ENCODE measurements around the gene CA10.

CA10 gene

GRCh38 chr17:51751072-51751471 lies 407.4 kb downstream of the CA10 start:
- no peak overlapping the region for H3K4me3 ChIP-seq (ENCODE audit: low read length)

DNA sequence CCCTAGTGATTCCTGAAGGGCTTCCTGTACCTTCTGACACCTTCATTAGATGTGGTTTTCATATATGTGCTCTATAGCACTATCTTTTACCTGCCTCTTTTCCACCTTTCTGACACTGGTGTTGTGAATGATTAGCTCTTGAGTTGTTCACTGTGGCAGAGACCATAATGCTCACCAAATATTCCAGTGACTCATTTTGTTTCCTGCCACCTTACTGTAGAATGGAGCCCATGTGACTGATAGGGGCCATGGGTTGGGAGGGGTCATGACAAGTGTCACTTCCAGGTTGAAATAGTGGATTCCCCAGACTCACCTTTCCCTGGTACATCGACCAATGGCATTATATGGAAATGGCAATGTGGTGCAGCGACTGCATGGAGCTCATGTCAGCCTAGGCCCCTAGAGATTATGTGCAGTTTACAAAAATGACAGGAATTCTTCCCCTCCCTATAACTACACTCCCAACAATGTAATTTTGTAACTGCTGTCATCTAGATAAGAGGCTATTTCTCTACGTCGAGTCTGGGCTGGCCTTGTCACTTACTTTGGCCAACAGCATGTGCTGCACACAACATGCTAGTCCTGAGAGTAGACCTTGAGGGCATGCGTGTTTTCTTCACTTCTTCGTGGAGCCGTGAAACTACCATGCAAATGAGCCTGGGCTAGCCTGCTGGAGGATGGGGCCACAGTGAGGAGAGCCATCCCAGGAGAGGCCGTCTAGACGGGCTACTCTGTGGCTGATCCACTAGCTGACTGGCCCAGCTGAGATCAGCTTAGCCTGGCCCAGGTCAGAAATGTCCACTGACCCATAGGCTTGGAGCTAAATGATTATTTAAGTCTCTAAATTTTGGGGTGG lies 409.5 kb downstream of the CA10 start:
- DNase-seq (ENCODE audit: low read depth, low spot score), result no peak
- no peak overlapping the region for H3K4me3 ChIP-seq (ENCODE audit: low read length)

More at GRCh38 chr17:51751072-51751471, 407.4 kb downstream of the CA10 start:
- no peak for DNase-seq (ENCODE audit: low read depth, low spot score)

GRCh38 chr17:51746421-51746820 lies 412.1 kb downstream of the CA10 start:
- DNase-seq (ENCODE audit: low read depth, low spot score), result no peak
- H3K4me3 ChIP-seq (ENCODE audit: low read length), result no peak overlapping the region

DNA sequence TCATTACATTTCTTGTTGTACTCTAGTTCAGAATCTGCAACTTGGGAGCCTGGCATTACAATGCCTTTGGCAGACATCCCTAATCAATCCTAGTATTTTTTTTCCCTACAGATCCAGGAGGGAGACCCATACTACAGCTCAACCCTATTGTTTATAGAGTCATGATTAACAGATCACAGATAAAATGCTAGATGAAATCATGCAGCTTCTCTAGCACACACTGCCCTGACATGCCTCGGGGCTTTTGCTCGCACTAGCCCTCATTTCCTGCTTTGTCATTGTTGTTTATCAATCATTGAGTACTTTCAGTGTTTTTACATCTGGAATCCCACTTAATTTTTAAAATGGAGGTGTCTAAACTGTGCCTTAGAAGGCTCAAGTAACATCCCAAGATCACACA lies 412.5 kb downstream of the CA10 start:
- no peak for DNase-seq (ENCODE audit: low read depth, low spot score)
- no peak overlapping the region for H3K4me3 ChIP-seq (ENCODE audit: low read length)

- DNase-seq (ENCODE audit: low read depth, low spot score), result no peak
- no peak overlapping the region for H3K4me3 ChIP-seq (ENCODE audit: low read length)
These were observed 415.0 kb downstream of the CA10 start for GRCh38 chr17:51743477-51743876.

GRCh38 chr17:51742571-51742970 lies 415.9 kb downstream of the CA10 start:
- no peak for DNase-seq (ENCODE audit: low read depth, low spot score)
- no peak overlapping the region for H3K4me3 ChIP-seq (ENCODE audit: low read length)

DNA sequence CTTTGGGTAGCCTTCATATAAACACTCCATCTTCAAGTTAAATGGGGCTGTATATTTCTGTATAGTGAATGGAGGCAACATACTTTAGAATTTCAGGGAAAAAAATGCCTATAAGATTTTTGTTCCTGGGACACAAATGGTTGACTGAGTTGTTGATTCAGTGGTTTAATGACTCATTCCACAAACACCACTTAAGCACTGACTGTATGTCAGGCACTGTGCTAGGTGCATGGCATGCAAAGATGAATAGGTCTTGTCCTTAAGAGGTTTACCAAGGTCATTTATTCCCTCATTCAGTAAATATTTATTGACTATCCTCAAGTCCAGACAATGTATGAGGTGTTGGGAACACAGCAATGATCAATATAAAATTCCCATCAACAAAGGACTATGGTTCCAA lies 417.1 kb downstream of the CA10 start:
- H3K4me3 ChIP-seq (ENCODE audit: low read length), result no peak overlapping the region
- DNase-seq (ENCODE audit: low read depth, low spot score), result no peak

- H3K4me3 ChIP-seq (ENCODE audit: low read length), result no peak overlapping the region
- no peak for DNase-seq (ENCODE audit: low read depth, low spot score)
These were observed 418.0 kb downstream of the CA10 start for GRCh38 chr17:51740531-51740930.

- no peak for DNase-seq (ENCODE audit: low read depth, low spot score)
- H3K4me3 ChIP-seq (ENCODE audit: low read length), result no peak overlapping the region
These were observed 419.1 kb downstream of the CA10 start for GRCh38 chr17:51739245-51739886.

DNA sequence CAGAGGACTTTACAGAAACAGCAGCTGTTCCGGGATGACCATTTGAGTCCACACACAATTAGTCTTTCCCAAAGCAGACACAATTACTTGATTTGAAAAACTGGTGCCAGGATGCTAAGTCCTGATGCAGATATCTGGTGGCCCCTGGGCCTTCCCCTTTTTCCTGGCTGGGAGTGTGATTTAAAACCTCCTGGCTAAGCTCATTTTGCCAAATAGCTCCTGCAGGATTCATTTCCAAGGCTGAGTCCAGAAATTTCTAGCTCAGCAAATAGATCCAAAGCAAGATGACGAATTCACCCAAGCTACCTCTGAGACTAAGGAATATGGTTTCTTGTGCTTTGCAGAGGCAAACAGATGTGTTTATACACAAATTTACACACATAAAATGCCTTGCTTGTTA lies 422.2 kb downstream of the CA10 start:
- no peak overlapping the region for H3K4me3 ChIP-seq (ENCODE audit: low read length)
- DNase-seq (ENCODE audit: low read depth, low spot score), result no peak

GRCh38 chr17:51734976-51735375 lies 423.5 kb downstream of the CA10 start:
- no peak for DNase-seq (ENCODE audit: low read depth, low spot score)
- H3K4me3 ChIP-seq (ENCODE audit: low read length), result no peak overlapping the region

GRCh38 chr17:51734462-51734861 lies 424.1 kb downstream of the CA10 start:
- peak; percentile 5 for DNase-seq (ENCODE audit: low read depth, low spot score)
- H3K4me3 ChIP-seq (ENCODE audit: low read length), result no peak overlapping the region

DNA sequence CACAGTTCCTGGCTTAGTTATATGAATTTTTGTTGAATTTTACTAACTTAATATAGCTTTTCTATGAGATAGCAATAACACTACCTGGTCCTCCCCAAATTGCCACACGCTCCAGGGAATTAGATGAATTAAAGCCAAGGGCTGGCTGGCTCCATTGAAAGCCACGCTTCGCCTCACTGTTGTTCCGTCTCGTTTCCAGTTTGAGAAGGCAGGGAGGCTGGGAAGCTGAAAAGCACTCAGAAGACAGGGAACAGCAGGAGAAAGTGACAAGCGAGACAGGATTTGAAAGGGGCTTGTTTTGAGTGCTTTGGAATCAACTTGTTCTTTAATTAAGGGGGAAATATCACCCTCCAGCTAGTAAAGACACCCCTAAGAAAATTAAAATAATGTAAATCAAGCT lies 425.3 kb downstream of the CA10 start:
- no peak overlapping the region for H3K4me3 ChIP-seq (ENCODE audit: low read length)
- DNase-seq (ENCODE audit: low read depth, low spot score), result no peak

GRCh38 chr17:51731941-51732722 lies 426.4 kb downstream of the CA10 start:
- no peak for DNase-seq (ENCODE audit: low read depth, low spot score)
- no peak overlapping the region for H3K4me3 ChIP-seq (ENCODE audit: low read length)

DNA sequence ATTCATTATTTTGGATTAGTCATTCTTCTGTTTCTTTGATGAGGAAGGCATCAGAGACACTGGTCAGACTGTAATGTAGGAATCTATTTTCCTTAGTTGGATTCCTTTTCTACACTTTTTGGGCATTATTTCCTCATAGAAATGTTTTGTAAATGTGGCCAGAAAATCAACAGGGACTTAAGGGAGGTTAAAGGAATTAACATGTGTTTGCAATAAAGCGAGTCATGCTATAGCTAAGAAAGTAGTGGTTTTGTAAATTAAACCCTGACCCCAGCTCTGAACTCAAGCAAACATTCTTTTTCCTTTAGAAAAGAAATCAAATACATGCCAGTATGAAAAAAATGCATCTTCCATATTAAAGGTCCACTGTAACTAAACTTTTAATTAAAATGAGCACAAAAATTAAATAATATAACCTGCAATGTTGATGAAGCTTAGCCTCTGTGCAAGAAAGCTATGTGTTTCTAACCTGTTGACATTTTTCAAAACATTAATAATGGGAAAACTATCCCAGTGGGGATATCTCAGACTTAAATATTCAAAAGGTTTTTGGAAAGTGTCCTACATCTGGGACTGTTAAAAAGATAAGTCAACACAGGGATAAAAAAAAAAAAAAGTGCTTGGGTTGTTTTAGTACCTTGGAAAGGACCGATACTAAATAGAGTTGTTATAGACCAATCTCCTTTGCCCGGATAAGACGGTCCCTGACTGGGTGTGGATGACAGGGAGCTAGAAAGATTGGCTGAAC lies 428.0 kb downstream of the CA10 start:
- no peak for DNase-seq (ENCODE audit: low read depth, low spot score)
- H3K4me3 ChIP-seq (ENCODE audit: low read length), result no peak overlapping the region

GRCh38 chr17:51725185-51725584 lies 433.3 kb downstream of the CA10 start:
- no peak overlapping the region for H3K4me3 ChIP-seq (ENCODE audit: low read length)

DNA sequence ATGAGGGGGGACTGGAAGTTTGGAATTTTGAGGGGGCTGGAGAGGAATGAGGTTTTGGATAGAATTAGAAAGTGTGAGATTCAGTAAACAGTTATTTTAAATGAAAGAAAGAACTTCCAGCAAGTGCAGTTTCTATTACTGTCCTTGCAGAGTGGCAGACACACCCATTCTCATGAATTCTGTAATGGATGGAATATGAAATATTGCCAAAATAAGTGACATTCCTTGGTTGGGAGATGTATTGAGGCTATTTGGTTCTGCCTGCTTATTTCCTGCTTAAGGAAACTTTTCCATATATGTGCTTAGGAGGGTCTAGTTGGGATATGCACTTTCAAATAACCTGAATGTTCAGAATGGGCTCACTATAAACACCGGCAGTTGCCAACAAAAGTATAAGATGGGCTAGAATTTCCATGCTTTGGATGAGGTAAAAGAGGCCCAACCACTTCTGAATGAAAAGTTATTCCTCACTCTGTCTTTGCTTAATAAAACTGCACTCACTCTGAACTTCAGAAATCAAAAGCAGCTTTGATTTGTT lies 434.4 kb downstream of the CA10 start:
- no peak overlapping the region for H3K4me3 ChIP-seq (ENCODE audit: low read length)
- no peak for DNase-seq (ENCODE audit: low read depth, low spot score)

More at GRCh38 chr17:51725185-51725584, 433.3 kb downstream of the CA10 start:
- no peak for DNase-seq (ENCODE audit: low read depth, low spot score)

DNA sequence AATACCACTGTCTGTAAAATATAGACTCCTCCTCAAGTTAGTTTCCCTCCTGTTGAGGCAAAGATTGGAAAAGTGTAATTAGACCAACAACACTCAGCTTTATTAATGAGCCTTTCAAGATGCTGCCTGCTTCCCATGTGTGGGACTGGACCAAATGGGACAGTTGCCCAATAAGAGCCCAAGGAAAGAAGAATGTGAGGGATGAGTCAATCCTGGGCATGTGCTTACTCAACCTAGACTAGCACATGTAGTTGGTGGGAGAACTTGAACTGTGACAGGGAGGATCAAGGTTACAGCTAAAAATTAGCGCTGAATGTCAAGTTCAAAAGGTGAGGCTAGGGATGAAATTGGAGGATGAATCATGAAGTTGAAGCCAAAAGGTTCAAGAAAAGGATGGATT lies 435.5 kb downstream of the CA10 start:
- no peak overlapping the region for H3K4me3 ChIP-seq (ENCODE audit: low read length)
- no peak for DNase-seq (ENCODE audit: low read depth, low spot score)

DNA sequence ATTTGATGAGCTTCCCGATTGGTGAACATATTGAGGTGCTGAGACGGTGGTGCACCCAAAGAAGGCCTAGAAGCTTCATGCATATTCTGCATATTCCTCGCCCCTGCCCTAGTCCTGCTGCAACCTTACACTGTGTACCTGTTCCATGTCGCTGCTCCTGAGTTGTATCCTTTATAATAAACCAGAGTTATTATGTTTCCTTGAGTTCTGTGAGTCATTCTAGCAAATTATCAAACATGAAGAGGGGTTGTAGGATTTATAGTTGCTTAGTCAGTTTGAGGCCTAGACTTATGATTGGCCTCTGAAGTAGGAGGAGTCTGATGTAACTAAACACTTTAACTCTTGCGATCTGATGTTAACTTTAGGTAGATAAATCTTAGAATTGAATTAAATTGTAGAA lies 436.8 kb downstream of the CA10 start:
- DNase-seq (ENCODE audit: low read depth, low spot score), result no peak
- no peak overlapping the region for H3K4me3 ChIP-seq (ENCODE audit: low read length)

Data from Jurkat, Clone E6-1 (cell line).